Breast epithelium (tissue), 3 donors: ENCODE measurements around the gene KRT16.

ENCODE experiments used
- POLR2A ChIP-seq: fragments of 450-650 bp; IDR thresholded peaks from one replicate; pipeline ENCODE4 v1.6.1; 2016; ENCODE audit warnings: antibody characterized with exemption, mild to moderate bottlenecking, moderate library complexity
- POLR2AphosphoS5 ChIP-seq, 3 donors: sonication (generic); formaldehyde crosslinking; IDR thresholded peaks; one replicate each; pipeline ENCODE4 v1.6.1; 2017; ENCODE audit warnings: antibody characterized with exemption in 3 of 3
- TF ChIP-seq, protein P1 (sequence below), 3 donors: fragments of 450-650 bp; IDR thresholded peaks; one replicate each; pipeline ENCODE4 v1.5.1; 2016 to 2017; ENCODE audit warnings: antibody characterized with exemption in 3 of 3, mild to moderate bottlenecking in 3 of 3, moderate library complexity in 3 of 3

DNA sequence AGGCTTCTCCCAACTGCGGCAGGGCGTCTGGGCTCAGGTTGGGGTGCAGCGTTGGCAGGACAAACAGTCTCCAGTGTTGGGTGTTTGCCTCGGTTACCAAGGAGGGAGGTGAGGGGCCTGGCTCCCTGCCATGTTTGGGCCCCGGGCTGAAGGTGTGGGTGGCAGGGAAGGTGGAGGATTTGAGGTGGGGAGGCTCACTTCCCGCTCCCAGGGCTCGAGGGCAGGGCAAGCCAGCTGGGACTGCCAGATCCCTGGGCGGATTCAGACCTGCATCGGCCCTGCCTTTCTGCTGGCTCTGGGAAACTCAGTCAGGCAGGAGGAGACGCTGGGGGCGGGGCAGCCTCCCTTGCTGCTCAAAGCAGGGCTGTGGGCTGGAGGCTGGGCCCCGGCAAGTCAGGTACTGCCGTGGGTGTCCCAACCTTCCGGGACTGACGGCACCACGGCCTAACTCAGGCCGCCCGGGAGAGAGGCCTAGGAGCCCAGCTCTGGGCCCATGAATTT is 43.1 kb upstream of the KRT16 start:
- TF ChIP-seq, protein P1, sequence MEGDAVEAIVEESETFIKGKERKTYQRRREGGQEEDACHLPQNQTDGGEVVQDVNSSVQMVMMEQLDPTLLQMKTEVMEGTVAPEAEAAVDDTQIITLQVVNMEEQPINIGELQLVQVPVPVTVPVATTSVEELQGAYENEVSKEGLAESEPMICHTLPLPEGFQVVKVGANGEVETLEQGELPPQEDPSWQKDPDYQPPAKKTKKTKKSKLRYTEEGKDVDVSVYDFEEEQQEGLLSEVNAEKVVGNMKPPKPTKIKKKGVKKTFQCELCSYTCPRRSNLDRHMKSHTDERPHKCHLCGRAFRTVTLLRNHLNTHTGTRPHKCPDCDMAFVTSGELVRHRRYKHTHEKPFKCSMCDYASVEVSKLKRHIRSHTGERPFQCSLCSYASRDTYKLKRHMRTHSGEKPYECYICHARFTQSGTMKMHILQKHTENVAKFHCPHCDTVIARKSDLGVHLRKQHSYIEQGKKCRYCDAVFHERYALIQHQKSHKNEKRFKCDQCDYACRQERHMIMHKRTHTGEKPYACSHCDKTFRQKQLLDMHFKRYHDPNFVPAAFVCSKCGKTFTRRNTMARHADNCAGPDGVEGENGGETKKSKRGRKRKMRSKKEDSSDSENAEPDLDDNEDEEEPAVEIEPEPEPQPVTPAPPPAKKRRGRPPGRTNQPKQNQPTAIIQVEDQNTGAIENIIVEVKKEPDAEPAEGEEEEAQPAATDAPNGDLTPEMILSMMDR (IDR thresholded peaks at IDR 0.05), result no peak
- TF ChIP-seq POLR2A (peak; percentile 35), POLR2AphosphoS5 (IDR thresholded peaks at IDR 0.05) (peak; percentile 93 to 94 (median 94))
